K562 (cell line): ENCODE results near the gene SLC35F5. TPM values are rescaled to one million over a fixed set of nuclear protein-coding genes. Genes with fewer than 3 reads are reported as not detected.

Experiments
- ATAC-seq: fragments of 200-7000 bp; cut with Tn5 transposase; 3 replicates; pipeline ENCODE4 v1.9.1; 2020; ENCODE audit warnings: moderate library complexity
- BruUV-seq: library from RNA; stranded (reverse); fragments of 400-500 nt; replicated peaks from 2 replicates; lab custom pipeline; 2021; lab: Mats Ljungman, UMichigan
- CTCF ChIA-PET: fragments of 300-600 bp; formaldehyde crosslinking; extraction: SDS; loops from one replicate; lab custom pipeline; 2021; ENCODE audit warnings: low intra/inter-chr PET ratio; lab: Yijun Ruan, JAX
- POLR2A ChIA-PET: fragments of 300-600, 350-650 bp; sonication (Branson Sonifier 250); formaldehyde crosslinking; extraction: SDS; loops from one replicate; lab custom pipeline; 2021; ENCODE audit warnings: antibody characterized with exemption, inconsistent platforms; lab: Yijun Ruan, JAX
- DNase-seq, 4 experiments: peaks; one replicate each; pipeline versions ENCODE4 v3.0.0 to v3.0.0-alpha.2; 2011 to 2018; ENCODE audit warnings: low spot score in 3 of 4, mixed read lengths in 3 of 4; ENCODE audit errors: extremely low read depth in 1 of 4
- FAIRE-seq: peaks from 2 replicates; lab custom pipeline; 2011; peaks lifted over from hg19 to GRCh38; lab: Jason Lieb, UNC
- H2AFZ ChIP-seq: 2 replicates; pipeline ENCODE4 v1.6.0; 2011; ENCODE audit warnings: low read depth, low read length, control low read depth, inconsistent platforms
- H3K27ac ChIP-seq: fragments of 200-600 bp; 3 replicates; pipeline ENCODE4 v1.8.0; 2011; ENCODE audit warnings: low read depth, mild to moderate bottlenecking, control low read depth, inconsistent platforms, low read length, moderate library complexity, mixed read lengths; ENCODE audit errors: extremely low read depth
- H3K27me3 ChIP-seq, 2 experiments: fragments of 300-600 bp in 1 of 2; 2 replicates in 1 of 2; 3 replicates in 1 of 2; pipeline versions ENCODE4 v1.6.0 to v1.8.0; 2011; ENCODE audit warnings: inconsistent platforms in 2 of 2, low read length in 2 of 2, mild to moderate bottlenecking in 1 of 2, mixed read lengths in 1 of 2, moderate library complexity in 1 of 2; ENCODE audit not compliant: control insufficient read depth in 2 of 2, insufficient read depth in 2 of 2
- H3K36me3 ChIP-seq: fragments of 300-600 bp; 3 replicates; pipeline ENCODE4 v1.8.0; 2011; ENCODE audit warnings: mild to moderate bottlenecking, low read length, inconsistent platforms; ENCODE audit not compliant: control insufficient read depth, insufficient read depth
- H3K4me1 ChIP-seq, 2 experiments: fragments of 200-600 bp in 1 of 2; replicated peaks in 1 of 2; 2 replicates in 1 of 2; 3 replicates in 1 of 2; pipeline versions ENCODE4 v1.5.1 to v1.8.0; 2011; ENCODE audit warnings: inconsistent platforms in 2 of 2, low read length in 2 of 2, mild to moderate bottlenecking in 1 of 2, mixed read lengths in 1 of 2, moderate library complexity in 1 of 2; ENCODE audit not compliant: control insufficient read depth in 2 of 2, insufficient read depth in 2 of 2
- H3K4me2 ChIP-seq: 2 replicates; pipeline ENCODE4 v1.6.1; 2011; ENCODE audit warnings: low read length, control low read depth, inconsistent platforms, mixed read lengths; ENCODE audit not compliant: insufficient read depth
- H3K4me3 ChIP-seq: fragments of 200-600 bp; sonication (generic), shearing (Covaris generic); 2 replicates; pipeline ENCODE4 v1.5.1; 2016; ENCODE audit warnings: control low read depth, inconsistent platforms
- H3K79me2 ChIP-seq: fragments of 200-600 bp; 3 replicates; pipeline ENCODE4 v1.8.0; 2011; ENCODE audit warnings: low read length, inconsistent platforms; ENCODE audit not compliant: control insufficient read depth, insufficient read depth
- H3K9ac ChIP-seq, 2 experiments: 2 replicates each; pipeline versions ENCODE4 v1.6.0 to v1.6.1; 2011; ENCODE audit warnings: low read depth in 2 of 2, low read length in 2 of 2, control low read depth in 1 of 2, inconsistent platforms in 1 of 2, mild to moderate bottlenecking in 1 of 2, mixed read lengths in 1 of 2; ENCODE audit not compliant: insufficient read depth in 1 of 2
- H3K9me1 ChIP-seq: one replicate; pipeline ENCODE4 v1.6.0; 2011; ENCODE audit warnings: inconsistent platforms, mild to moderate bottlenecking, low read length, moderate library complexity; ENCODE audit not compliant: control insufficient read depth, insufficient read depth
- H3K9me3 ChIP-seq: replicated peaks from 2 replicates; pipeline ENCODE4 v1.5.1; 2011; ENCODE audit warnings: low read depth, low read length, inconsistent platforms; ENCODE audit not compliant: control insufficient read depth, insufficient read depth
- H4K20me1 ChIP-seq: replicated peaks from 2 replicates; pipeline ENCODE4 v1.6.1; 2011; ENCODE audit warnings: low read length, inconsistent platforms, mixed read lengths; ENCODE audit not compliant: control insufficient read depth, insufficient read depth
- CLOCK ChIP-seq: fragments of 250-450 bp; sonication (Bioruptor Pico); IDR thresholded peaks from 2 replicates; pipeline ENCODE4 v1.4.0; 2020; ENCODE audit warnings: mild to moderate bottlenecking, moderate library complexity, borderline replicate concordance
- ELK1 ChIP-seq: sonication (generic); formaldehyde crosslinking; IDR thresholded peaks from 2 replicates; pipeline ENCODE4 v1.8.1; 2022; ENCODE audit warnings: missing genetic modification reagents
- ETV5 ChIP-seq: sonication (generic); formaldehyde crosslinking; IDR thresholded peaks from 2 replicates; pipeline ENCODE4 v1.4.0; 2020; ENCODE audit warnings: low read depth, mild to moderate bottlenecking, missing genetic modification reagents
- GMEB1 ChIP-seq: fragments of 250-450 bp; sonication (Bioruptor Pico); IDR thresholded peaks from 2 replicates; pipeline ENCODE4 v1.4.0; 2020; ENCODE audit warnings: mild to moderate bottlenecking
- HDAC6 ChIP-seq: IDR thresholded peaks from 2 replicates; pipeline ENCODE4 v1.6.1; 2012; ENCODE audit warnings: low read depth, mild to moderate bottlenecking, control low read depth, inconsistent platforms, low read length, moderate library complexity
- KDM1A ChIP-seq, 2 experiments: fragments of 450-650 bp; IDR thresholded peaks; 2 replicates each; pipeline ENCODE4 v1.6.1; 2016; ENCODE audit warnings: mild to moderate bottlenecking in 2 of 2
- MCM5 ChIP-seq: fragments of 450-650 bp; IDR thresholded peaks from 2 replicates; pipeline ENCODE4 v1.6.1; 2016; ENCODE audit warnings: low read depth
- MEIS2 ChIP-seq: fragments of 450-650 bp; IDR thresholded peaks from 2 replicates; pipeline ENCODE4 v1.6.1; 2014; ENCODE audit warnings: mild to moderate bottlenecking; ENCODE audit not compliant: partially characterized antibody
- POLR2AphosphoS5 ChIP-seq: IDR thresholded peaks from 2 replicates; pipeline ENCODE4 v1.6.1; 2011; ENCODE audit warnings: mild to moderate bottlenecking, low read depth, low read length, moderate library complexity; ENCODE audit not compliant: control insufficient read depth, insufficient read depth
- RBBP5 ChIP-seq: fragments of 200-600 bp; sonication (generic); IDR thresholded peaks from 2 replicates; pipeline ENCODE4 v1.6.1; 2012; ENCODE audit warnings: borderline replicate concordance, mild to moderate bottlenecking, low read length, control low read depth, inconsistent platforms; ENCODE audit not compliant: insufficient read depth, poor library complexity, severe bottlenecking
- SNIP1 ChIP-seq: fragments of 450-650 bp; IDR thresholded peaks from 2 replicates; pipeline ENCODE4 v1.7.1; 2017; ENCODE audit warnings: low read depth, mild to moderate bottlenecking
- TAL1 ChIP-seq: fragments of 450-650 bp; IDR thresholded peaks from 2 replicates; pipeline ENCODE4 v1.6.1; 2016; ENCODE audit warnings: mild to moderate bottlenecking
- TBP ChIP-seq: optimal IDR thresholded peaks from 2 replicates; pipeline ENCODE3; 2011; ENCODE audit warnings: low read depth, low read length, improper control_type of control experiment
- TCF3 ChIP-seq: sonication (generic); formaldehyde crosslinking; IDR thresholded peaks from 2 replicates; pipeline ENCODE4 v1.4.0; 2020; ENCODE audit warnings: mild to moderate bottlenecking, missing genetic modification reagents
- ZNF76 ChIP-seq: fragments of 250-450 bp; sonication (Bioruptor Pico); IDR thresholded peaks from 2 replicates; pipeline ENCODE4 v1.4.0; 2020; ENCODE audit warnings: mild to moderate bottlenecking, moderate library complexity, borderline replicate concordance
- ZZZ3 ChIP-seq: fragments of 450-650 bp; IDR thresholded peaks from 2 replicates; pipeline ENCODE4 v1.6.1; 2016; ENCODE audit warnings: antibody characterized with exemption, mild to moderate bottlenecking, moderate library complexity
- WGBS: fragments of 100-300 bp; shearing (Covaris generic); methylation state at CpG from one replicate; pipeline ENCODE4 v1.1.6; 2016; ENCODE audit warnings: low coverage, mixed read lengths; ENCODE audit not compliant: insufficient coverage; ENCODE audit errors: missing lambda C conversion rate; 5-methylcytosine and 5-hydroxymethylcytosine counted together
- in situ Hi-C: fragments of 300-500 bp; cut with MboI; formaldehyde crosslinking; loops from 4 replicates; pipeline ENCODE4 v1.15.0; 2018; ENCODE audit warnings: inconsistent platforms, mixed read lengths
- intact Hi-C: fragments of 100-400 bp; cut with micrococcal nuclease; formaldehyde crosslinking; loops from 2 replicates; pipeline ENCODE4 v1.14.2; 2022
- polyA plus RNA-seq, 8 experiments: library from polyadenylated mRNA; depleted of rRNA in 4 of 8; stranded (reverse) in 5 of 8; unstranded in 3 of 8; fragments of >200 nt; fragmentation: Nextera tagmentation in 2 of 8; fragmentation: Illumina TruSeq in 1 of 8; extraction: Ambion mirVana in 2 of 8; extraction: Trizol in 1 of 8; gene quantifications; 2 replicates each; pipeline versions ENCODE4 v1.2.1 to v1.2.3, GENCODE V29; 2011 to 2014; ENCODE audit warnings: inconsistent platforms in 1 of 8, missing spikeins in 1 of 8
- total RNA-seq, 7 experiments: library from RNA; depleted of rRNA in 6 of 7; stranded (reverse); fragments of >200 nt in 6 of 7; fragmentation: Illumina TruSeq in 2 of 7; extraction: Trizol in 2 of 7; gene quantifications; 2 replicates each; pipeline versions ENCODE4 v1.2.1 to v1.2.3, GENCODE V29; 2011 to 2021; ENCODE audit warnings: low replicate concordance in 1 of 7

The SLC35F5 gene
- total and polyA plus RNA-seq, 9 of the 15 experiments (the other 6 are each of a cell fraction or from before 2014, with no cell fraction given) = 4.9 to 50.7 (median 30.5) TPM

GRCh38 chr2:113754160-113754559 lies 2.3 kb downstream of the SLC35F5 start:
- no peak overlapping the region for H3K4me3 ChIP-seq
- no peak overlapping the region for H3K27ac ChIP-seq
- TF ChIP-seq MCM5 (no peak), HDAC6 (no peak), KDM1A (IDR thresholded peaks at IDR 0.05) (no peak), GMEB1 (no peak), RBBP5 (no peak), ETV5 (CRISPR knock-in tag) (no peak), SNIP1 (no peak), CLOCK (CRISPR knock-in tag) (no peak), MEIS2 (no peak), POLR2AphosphoS5 (no peak), TBP (no peak), TCF3 (CRISPR knock-in tag) (no peak), ELK1 (CRISPR knock-in tag) (no peak), ZZZ3 (no peak), ZNF76 (CRISPR knock-in tag) (no peak), TAL1 (no peak)

More at GRCh38 chr2:113754160-113754559, 2.3 kb downstream of the SLC35F5 start:
- Histone ChIP-seq H3K9me3 (no peaks in the 10 kb centered on the region), H2AFZ (no peak overlapping the region), H3K9ac (no peak overlapping the region), H3K36me3 (peaks cover 36% of the 10 kb centered on the region), H3K27me3 (no peaks in the 10 kb centered on the region), H3K4me2 (no peak overlapping the region), H4K20me1 (no peaks in the 10 kb centered on the region), H3K9me1 (no peaks in the 10 kb centered on the region), H3K79me2 (peaks cover 36% of the 10 kb centered on the region), H3K4me1 (peaks cover 3 to 18% of the 10 kb centered on the region in 2 experiments; a peak in 2 of 5 replicates)
- ChIA-PET POLR2A (interaction anchor here (1.2 kb wide), 1 partner anchor 13 kb away, joined by 5 read pairs; no protein-coding TSS in a partner anchor), CTCF (no interaction called here)
- in situ Hi-C loops = no loop called here
- 94% methylated on average over 8 of the region's 8 CpGs for WGBS
- intact Hi-C loops = loop anchor here (10.0 kb wide), 1 partner anchor 201 kb away; no protein-coding TSS in a partner anchor
- FAIRE-seq (no peak), DNase-seq (no peak), ATAC-seq (no peak)
- BruUV-seq = no TSS peak
